SK-N-SH (cell line): ENCODE data around the gene RAPSN. TPM values are rescaled to one million over a fixed set of nuclear protein-coding genes. Genes with fewer than 3 reads are reported as not detected.

ENCODE experiments used
- CTCF ChIA-PET: fragments of 300-600, 350-600 bp; formaldehyde crosslinking; extraction: SDS; loops from one replicate; lab custom pipeline; 2021; lab: Yijun Ruan, JAX
- POLR2A ChIA-PET: fragments of 350-600 bp; sonication (Branson Sonifier 250); formaldehyde crosslinking; extraction: SDS; loops from one replicate; lab custom pipeline; 2020; ENCODE audit warnings: antibody characterized with exemption, inconsistent platforms; lab: Yijun Ruan, JAX
- DNase-seq: peaks from one replicate; pipeline ENCODE4 v3.0.0; 2012
- H2AFZ ChIP-seq: fragments of 200-600 bp; sonication (generic); 2 replicates; pipeline ENCODE4 v1.8.1; 2016; ENCODE audit warnings: antibody characterized with exemption, mild to moderate bottlenecking, low read depth
- H3F3A ChIP-seq: fragments of 200-600 bp; sonication (generic); replicated peaks from 2 replicates; pipeline ENCODE3; 2016; ENCODE audit warnings: antibody characterized with exemption, mild to moderate bottlenecking; ENCODE audit not compliant: insufficient read depth
- H3K27ac ChIP-seq, 2 experiments: fragments of 200-500 bp in 1 of 2; fragments of 200-600 bp in 1 of 2; sonication (Bioruptor generic) in 1 of 2; sonication (generic), shearing (Covaris generic) in 1 of 2; 2 replicates each; pipeline versions ENCODE4 v1.5.1 to v1.6.1; 2014 to 2016; ENCODE audit warnings: low read depth in 2 of 2, inconsistent platforms in 1 of 2, low read length in 1 of 2, mild to moderate bottlenecking in 1 of 2, mixed read lengths in 1 of 2
- H3K27me3 ChIP-seq: fragments of 200-600 bp; sonication (generic), shearing (Covaris generic); 2 replicates; pipeline ENCODE4 v1.6.1; 2016; ENCODE audit warnings: mixed run types; ENCODE audit not compliant: insufficient read depth
- H3K36me3 ChIP-seq, 2 experiments: fragments of 200-500 bp in 1 of 2; fragments of 200-600 bp in 1 of 2; sonication (Bioruptor generic) in 1 of 2; sonication (generic) in 1 of 2; replicated peaks in 1 of 2; 2 replicates each; pipeline versions ENCODE3 to v1.5.1; 2014 to 2016; ENCODE audit warnings: low read length in 1 of 2, mild to moderate bottlenecking in 1 of 2; ENCODE audit not compliant: insufficient read depth in 2 of 2, control insufficient read depth in 1 of 2
- H3K4me1 ChIP-seq, 2 experiments: fragments of 200-500 bp in 1 of 2; fragments of 200-600 bp in 1 of 2; sonication (Bioruptor generic) in 1 of 2; sonication (generic), shearing (Covaris generic) in 1 of 2; 2 replicates each; pipeline versions ENCODE4 v1.5.1 to v1.6.1; 2014 to 2016; ENCODE audit warnings: low read depth in 1 of 2, low read length in 1 of 2, mixed run types in 1 of 2; ENCODE audit not compliant: insufficient read depth in 2 of 2, control insufficient read depth in 1 of 2
- H3K4me2 ChIP-seq: fragments of 200-600 bp; sonication (generic), shearing (Covaris generic); 2 replicates; pipeline ENCODE4 v1.6.1; 2017; ENCODE audit warnings: mixed run types
- H3K4me3 ChIP-seq, 2 experiments: fragments of 200-500 bp in 1 of 2; fragments of 200-600 bp in 1 of 2; sonication (Bioruptor generic) in 1 of 2; sonication (generic), shearing (Covaris generic) in 1 of 2; 2 replicates each; pipeline versions ENCODE4 v1.5.1 to v1.8.1; 2014 to 2016; ENCODE audit warnings: low read depth in 2 of 2, inconsistent platforms in 1 of 2, low read length in 1 of 2, mild to moderate bottlenecking in 1 of 2, mixed read lengths in 1 of 2, moderate library complexity in 1 of 2
- H3K79me2 ChIP-seq: fragments of 200-600 bp; sonication (generic); 2 replicates; pipeline ENCODE4 v1.8.1; 2017; ENCODE audit warnings: mild to moderate bottlenecking; ENCODE audit not compliant: insufficient read depth
- H3K9ac ChIP-seq: fragments of 200-600 bp; sonication (generic); 2 replicates; pipeline ENCODE4 v1.6.1; 2017; ENCODE audit warnings: mixed run types
- H3K9me2 ChIP-seq: fragments of 200-600 bp; sonication (generic); 2 replicates; pipeline ENCODE4 v1.6.1; 2017; ENCODE audit warnings: mixed run types
- H3K9me3 ChIP-seq: fragments of 200-600 bp; sonication (generic); 2 replicates; pipeline ENCODE4 v1.6.1; 2017; ENCODE audit warnings: mixed run types, mild to moderate bottlenecking, moderate library complexity
- H4K20me1 ChIP-seq: fragments of 200-600 bp; sonication (generic); 2 replicates; pipeline ENCODE4 v1.6.1; 2017; ENCODE audit warnings: mild to moderate bottlenecking, mixed run types; ENCODE audit not compliant: insufficient read depth
- FOSL2 ChIP-seq: IDR thresholded peaks from 2 replicates; pipeline ENCODE4 v1.4.0; 2012; ENCODE audit warnings: low read depth, mild to moderate bottlenecking, moderate library complexity, borderline replicate concordance
- FOXJ3 ChIP-seq: sonication (generic); formaldehyde crosslinking; IDR thresholded peaks from 2 replicates; pipeline ENCODE4 v1.5.1; 2020; ENCODE audit warnings: mild to moderate bottlenecking, missing genetic modification reagents
- IRF3 ChIP-seq: fragments of 150-350 bp; IDR thresholded peaks from 2 replicates; pipeline ENCODE4 v1.6.1; 2016; ENCODE audit warnings: mild to moderate bottlenecking, low read depth, low read length
- JUND ChIP-seq: IDR thresholded peaks from 2 replicates; pipeline ENCODE4 v1.4.0; 2012
- MEF2A ChIP-seq: IDR thresholded peaks from 2 replicates; pipeline ENCODE4 v1.4.0; 2012; ENCODE audit warnings: low read depth, borderline replicate concordance
- PBX3 ChIP-seq: IDR thresholded peaks from 2 replicates; pipeline ENCODE4; 2012
- REST ChIP-seq: IDR thresholded peaks from 2 replicates; pipeline ENCODE4 v1.6.1; 2012; ENCODE audit warnings: mild to moderate bottlenecking, low read depth, low read length, moderate library complexity
- RXRA ChIP-seq: IDR thresholded peaks from 2 replicates; pipeline ENCODE4 v1.4.0; 2012; ENCODE audit warnings: low read depth, mild to moderate bottlenecking, borderline replicate concordance
- SMC3 ChIP-seq: IDR thresholded peaks from 2 replicates; pipeline ENCODE4 v1.6.1; 2012; ENCODE audit warnings: low read depth, low read length, improper control_type of control experiment
- TCF12 ChIP-seq: IDR thresholded peaks from 2 replicates; pipeline ENCODE4 v1.4.0; 2012
- USF1 ChIP-seq: IDR thresholded peaks from 2 replicates; pipeline ENCODE4 v1.4.0; 2012; ENCODE audit warnings: low read depth, borderline replicate concordance
- WGBS: methylation state at CpG from one replicate; pipeline ENCODE4 v1.1.6; 2017; ENCODE audit warnings: low lambda C conversion rate; 5-methylcytosine and 5-hydroxymethylcytosine counted together
- polyA plus RNA-seq, 3 experiments: library from polyadenylated mRNA; depleted of rRNA; stranded (reverse); fragments of >200 nt; gene quantifications; 2 replicates each; pipeline ENCODE4 v1.2.3, GENCODE V29; 2012

RAPSN gene
- polyA plus RNA-seq, 1 of the 3 experiments (the other 2 are of a cell fraction), result 0.07 TPM

- H4K20me1 ChIP-seq, result peaks cover 77% of the 10 kb centered on the region
These were observed 46.9 kb upstream of the RAPSN start for GRCh38 chr11:47495856-47496217.

More at GRCh38 chr11:47495856-47496217, 46.9 kb upstream of the RAPSN start:
- H3K27ac ChIP-seq, result peak overlapping the region in 1 of 2 experiments; percentile 6; a peak in 1 of 4 replicates
- H3K79me2 ChIP-seq, result peaks cover 98% of the 10 kb centered on the region
- H3K27me3 ChIP-seq, result no peaks in the 10 kb centered on the region
- CTCF ChIA-PET, result no interaction called here
- 96% methylated on average over 1 of the region's 1 CpG for WGBS
- TF ChIP-seq JUND (no peak), USF1 (no peak), TCF12 (no peak), IRF3 (no peak), RXRA (no peak), FOSL2 (no peak), SMC3 (no peak), PBX3 (no peak), REST (no peak), MEF2A (no peak), FOXJ3 (no peak)
- POLR2A ChIA-PET, result no interaction called here
- no peaks in the 10 kb centered on the region for H3K9me2 ChIP-seq
- H3K9me3 ChIP-seq, result no peaks in the 10 kb centered on the region
- peaks cover 38 to 56% of the 10 kb centered on the region in 2 experiments for H3K36me3 ChIP-seq
- H3F3A ChIP-seq, result no peaks in the 10 kb centered on the region
- H3K4me3 ChIP-seq, result no peak overlapping the region
- no peak overlapping the region for H3K4me2 ChIP-seq
- no peak overlapping the region for H2AFZ ChIP-seq
- peaks cover 23 to 40% of the 10 kb centered on the region in 2 experiments; a peak in 3 of 4 replicates for H3K4me1 ChIP-seq
- no peak overlapping the region for H3K9ac ChIP-seq
- no peak for DNase-seq
